ENCODE measurements around the gene SIRT7.

Gene SIRT7

DNA sequence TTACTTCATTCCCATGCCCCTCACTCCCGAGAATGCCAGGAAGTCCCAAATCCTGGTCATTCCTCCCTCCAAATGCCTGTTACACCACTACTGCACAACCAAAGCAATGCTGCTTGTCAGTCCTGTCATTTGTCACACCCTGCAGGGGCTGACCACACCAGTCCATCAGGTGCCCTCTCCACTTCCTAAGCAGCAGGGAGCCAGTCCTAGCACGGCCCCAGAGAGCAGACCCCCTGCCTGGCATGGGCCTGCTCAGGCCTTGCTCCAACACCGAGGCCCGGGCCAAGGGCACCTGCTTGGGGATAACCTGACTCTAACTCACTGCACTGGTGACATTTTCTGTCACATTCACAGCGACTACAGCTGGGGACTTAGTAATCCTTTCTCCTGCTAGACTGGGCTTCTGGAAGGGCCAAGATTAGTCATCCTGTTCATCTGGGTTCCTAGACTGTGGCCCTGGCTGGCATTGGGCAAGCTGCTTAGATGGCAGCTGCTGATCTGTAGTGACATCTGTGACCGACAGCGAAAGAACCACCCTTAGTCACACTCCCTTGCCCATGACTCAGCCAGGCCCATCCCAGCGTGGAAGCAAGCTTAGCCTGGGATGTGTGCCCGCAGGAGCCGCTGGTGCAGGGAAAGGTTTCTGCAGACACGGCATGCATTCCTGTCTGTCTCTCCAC lies 32.0 kb downstream of the SIRT7 start:
- Histone ChIP-seq H3K27me3 (ENCODE audit: insufficient read depth, low read length) (no peaks in the 10 kb centered on the region), H3K9ac (ENCODE audit: low read depth, low read length) (no peak overlapping the region), H3K36me3 (ENCODE audit: insufficient read depth, low read length) (peaks cover 87% of the 10 kb centered on the region), H3K27ac (ENCODE audit: low read depth, low read length) (no peak overlapping the region), H3K4me3 (ENCODE audit: low read length) (no peak overlapping the region), H3K4me1 (ENCODE audit: insufficient read depth, low read length) (no peaks in the 10 kb centered on the region), H3K9me3 (ENCODE audit: insufficient read depth, low read depth, low read length) (no peaks in the 10 kb centered on the region)
- 95% methylated on average over 11 of the region's 11 CpGs for WGBS

GRCh38 chr17:81885454-81885853 lies 32.5 kb downstream of the SIRT7 start:
- WGBS = 94% methylated on average over 10 of the region's 10 CpGs
- H3K9ac ChIP-seq (ENCODE audit: low read depth, low read length) = no peak overlapping the region
- no peaks in the 10 kb centered on the region for H3K4me1 ChIP-seq (ENCODE audit: insufficient read depth, low read length)
- no peaks in the 10 kb centered on the region for H3K9me3 ChIP-seq (ENCODE audit: insufficient read depth, low read depth, low read length)
- H3K27me3 ChIP-seq (ENCODE audit: insufficient read depth, low read length) = no peaks in the 10 kb centered on the region
- no peak overlapping the region for H3K4me3 ChIP-seq (ENCODE audit: low read length)
- H3K27ac ChIP-seq (ENCODE audit: low read depth, low read length) = no peak overlapping the region
- H3K36me3 ChIP-seq (ENCODE audit: insufficient read depth, low read length) = peaks cover 89% of the 10 kb centered on the region

GRCh38 chr17:81884968-81885367 lies 33.0 kb downstream of the SIRT7 start:
- H3K27me3 ChIP-seq (ENCODE audit: insufficient read depth, low read length) = no peaks in the 10 kb centered on the region
- no peak overlapping the region for H3K4me3 ChIP-seq (ENCODE audit: low read length)
- H3K9me3 ChIP-seq (ENCODE audit: insufficient read depth, low read depth, low read length) = no peaks in the 10 kb centered on the region
- 94% methylated on average over 5 of the region's 5 CpGs for WGBS
- no peaks in the 10 kb centered on the region for H3K4me1 ChIP-seq (ENCODE audit: insufficient read depth, low read length)
- peaks cover 88% of the 10 kb centered on the region for H3K36me3 ChIP-seq (ENCODE audit: insufficient read depth, low read length)
- H3K27ac ChIP-seq (ENCODE audit: low read depth, low read length) = no peak overlapping the region
- H3K9ac ChIP-seq (ENCODE audit: low read depth, low read length) = no peak overlapping the region

GRCh38 chr17:81884520-81884919 lies 33.5 kb downstream of the SIRT7 start:
- H3K27ac ChIP-seq (ENCODE audit: low read depth, low read length) = no peak overlapping the region
- H3K36me3 ChIP-seq (ENCODE audit: insufficient read depth, low read length) = peaks cover 88% of the 10 kb centered on the region
- no peak overlapping the region for H3K4me3 ChIP-seq (ENCODE audit: low read length)
- H3K27me3 ChIP-seq (ENCODE audit: insufficient read depth, low read length) = no peaks in the 10 kb centered on the region
- H3K4me1 ChIP-seq (ENCODE audit: insufficient read depth, low read length) = no peaks in the 10 kb centered on the region
- no peaks in the 10 kb centered on the region for H3K9me3 ChIP-seq (ENCODE audit: insufficient read depth, low read depth, low read length)
- WGBS = 93% methylated on average over 11 of the region's 11 CpGs
- H3K9ac ChIP-seq (ENCODE audit: low read depth, low read length) = no peak overlapping the region

DNA sequence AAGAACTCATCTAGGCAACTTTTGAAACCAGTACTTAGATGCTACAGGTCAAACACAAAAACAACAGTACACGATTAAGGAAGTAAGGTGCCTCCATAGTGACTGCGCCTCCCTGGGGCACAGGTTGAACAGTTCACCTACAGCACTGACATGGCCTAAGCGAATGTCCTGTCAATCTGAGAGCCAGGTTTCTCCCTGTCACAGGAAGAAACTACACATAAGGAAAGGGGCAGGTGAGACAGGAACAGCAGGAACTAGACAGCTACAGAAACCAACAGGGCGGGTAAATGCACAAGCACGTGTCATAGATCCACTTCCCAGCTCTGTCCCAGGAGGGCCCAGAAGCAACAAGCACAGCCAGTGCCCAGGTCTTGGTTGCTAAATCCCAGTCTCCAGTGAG lies 38.9 kb downstream of the SIRT7 start:
- H3K27ac ChIP-seq (ENCODE audit: low read depth, low read length) = no peak overlapping the region
- H3K4me3 ChIP-seq (ENCODE audit: low read length) = no peak overlapping the region
- no peaks in the 10 kb centered on the region for H3K4me1 ChIP-seq (ENCODE audit: insufficient read depth, low read length)
- 95% methylated on average over 5 of the region's 5 CpGs for WGBS
- no peak overlapping the region for H3K9ac ChIP-seq (ENCODE audit: low read depth, low read length)
- no peaks in the 10 kb centered on the region for H3K9me3 ChIP-seq (ENCODE audit: insufficient read depth, low read depth, low read length)
- H3K27me3 ChIP-seq (ENCODE audit: insufficient read depth, low read length) = no peaks in the 10 kb centered on the region
- H3K36me3 ChIP-seq (ENCODE audit: insufficient read depth, low read length) = peaks cover 54% of the 10 kb centered on the region

DNA sequence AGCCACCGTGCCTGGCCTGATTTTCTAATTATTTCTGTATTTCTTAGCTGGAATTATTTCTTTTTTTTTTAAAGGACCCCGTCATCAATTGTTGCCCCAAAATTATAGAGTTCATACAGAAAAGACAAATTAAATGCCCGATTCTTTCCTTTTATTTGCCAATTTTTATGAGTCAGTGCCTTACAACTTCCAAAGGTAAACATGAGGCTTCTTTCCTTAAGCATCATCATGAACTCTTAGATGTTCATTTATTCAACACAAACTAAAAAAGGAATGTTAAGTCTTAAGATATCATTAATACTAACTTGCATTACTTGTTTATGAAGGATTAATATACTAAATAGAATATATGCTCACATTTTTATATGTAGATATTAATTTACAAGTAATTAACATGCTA lies 39.7 kb downstream of the SIRT7 start:
- 98% methylated on average over 3 of the region's 3 CpGs for WGBS
- no peaks in the 10 kb centered on the region for H3K4me1 ChIP-seq (ENCODE audit: insufficient read depth, low read length)

GRCh38 chr17:81877569-81877968 lies 40.4 kb downstream of the SIRT7 start:
- no peaks in the 10 kb centered on the region for H3K9me3 ChIP-seq (ENCODE audit: insufficient read depth, low read depth, low read length)
- no peaks in the 10 kb centered on the region for H3K4me1 ChIP-seq (ENCODE audit: insufficient read depth, low read length)
- H3K4me3 ChIP-seq (ENCODE audit: low read length) = no peak overlapping the region
- peaks cover 45% of the 10 kb centered on the region for H3K36me3 ChIP-seq (ENCODE audit: insufficient read depth, low read length)
- H3K9ac ChIP-seq (ENCODE audit: low read depth, low read length) = no peak overlapping the region
- H3K27me3 ChIP-seq (ENCODE audit: insufficient read depth, low read length) = no peaks in the 10 kb centered on the region
- 95% methylated on average over 5 of the region's 5 CpGs for WGBS
- no peak overlapping the region for H3K27ac ChIP-seq (ENCODE audit: low read depth, low read length)

More for the DNA sequence above, 39.7 kb downstream of the SIRT7 start:
- Histone ChIP-seq H3K9me3 (ENCODE audit: insufficient read depth, low read depth, low read length) (no peaks in the 10 kb centered on the region), H3K27ac (ENCODE audit: low read depth, low read length) (no peak overlapping the region), H3K9ac (ENCODE audit: low read depth, low read length) (no peak overlapping the region), H3K27me3 (ENCODE audit: insufficient read depth, low read length) (no peaks in the 10 kb centered on the region), H3K4me3 (ENCODE audit: low read length) (no peak overlapping the region), H3K36me3 (ENCODE audit: insufficient read depth, low read length) (peaks cover 50% of the 10 kb centered on the region)

DNA sequence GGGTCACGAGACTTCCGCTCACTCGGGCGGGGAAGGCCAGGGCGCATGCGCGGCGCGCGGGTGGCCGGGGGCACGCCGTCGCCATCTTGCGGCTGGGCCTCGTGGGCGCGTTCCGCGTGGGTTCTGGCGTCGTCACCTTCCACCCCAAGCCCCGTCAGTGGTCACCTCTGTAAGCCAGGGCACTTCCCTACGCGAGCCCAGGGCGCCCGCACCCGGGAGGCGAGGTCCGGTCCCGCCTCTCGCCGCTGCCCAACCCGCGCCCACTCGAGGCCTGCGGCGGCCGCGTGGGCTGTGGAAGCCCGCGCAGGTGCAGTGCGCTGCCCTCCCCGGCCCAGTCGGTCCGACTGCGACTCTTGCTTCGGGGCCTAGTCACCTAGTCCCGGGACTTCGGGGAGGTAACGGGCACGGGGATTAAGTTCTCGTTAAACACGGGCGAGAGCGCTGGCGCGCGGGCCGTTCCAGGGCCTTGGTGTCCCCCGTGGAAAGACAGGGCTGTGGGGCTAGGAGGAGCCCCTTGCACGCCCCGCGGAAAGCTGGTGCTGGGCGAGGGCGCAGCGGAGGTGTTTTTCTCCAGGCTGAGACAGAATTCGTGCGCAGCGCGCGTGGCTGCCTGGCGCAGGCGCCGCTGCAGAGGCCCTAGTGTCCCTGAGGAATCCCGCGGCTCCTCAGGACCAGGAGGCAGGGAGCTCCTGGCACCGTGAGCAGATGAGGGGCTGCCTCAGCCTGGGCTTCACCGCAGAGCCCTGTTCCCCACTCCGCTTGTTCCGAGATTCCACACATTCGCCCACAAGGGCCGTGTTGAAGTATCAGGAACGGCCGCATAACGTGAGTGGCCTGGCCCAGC lies 46.4 kb downstream of the SIRT7 start:
- H3K4me3 ChIP-seq (ENCODE audit: low read length) = peak overlapping the region; percentile 82
- peaks cover 12% of the 10 kb centered on the region for H3K36me3 ChIP-seq (ENCODE audit: insufficient read depth, low read length)
- H3K27ac ChIP-seq (ENCODE audit: low read depth, low read length) = peak overlapping the region; percentile 94
- no peaks in the 10 kb centered on the region for H3K27me3 ChIP-seq (ENCODE audit: insufficient read depth, low read length)
- 4% methylated on average over 86 of the region's 86 CpGs for WGBS
- peaks cover 25% of the 10 kb centered on the region for H3K4me1 ChIP-seq (ENCODE audit: insufficient read depth, low read length)
- no peaks in the 10 kb centered on the region for H3K9me3 ChIP-seq (ENCODE audit: insufficient read depth, low read depth, low read length)
- peak overlapping the region; percentile 95 for H3K9ac ChIP-seq (ENCODE audit: low read depth, low read length)

GRCh38 chr17:81870981-81871386 lies 47.0 kb downstream of the SIRT7 start, which contains the start of gene ARHGDIA:
TSS of gene ARHGDIA (minus strand) at chr17:81871337. CDS start at chr17:81869930, 1,407 bp downstream.
- H3K4me3 ChIP-seq (ENCODE audit: low read length) = peak within 1 kb of the TSS; percentile 86
- H3K36me3 ChIP-seq (ENCODE audit: insufficient read depth, low read length) = peaks cover 17% of the 10 kb centered on the region
- no peaks in the 10 kb centered on the region for H3K27me3 ChIP-seq (ENCODE audit: insufficient read depth, low read length)
- under 1% methylated on average over 64 of the region's 64 CpGs for WGBS
- H3K4me1 ChIP-seq (ENCODE audit: insufficient read depth, low read length) = peaks cover 25% of the 10 kb centered on the region
- H3K27ac ChIP-seq (ENCODE audit: low read depth, low read length) = peak within 1 kb of the TSS; percentile 94
- H3K9me3 ChIP-seq (ENCODE audit: insufficient read depth, low read depth, low read length) = no peaks in the 10 kb centered on the region
- H3K9ac ChIP-seq (ENCODE audit: low read depth, low read length) = peak within 1 kb of the TSS; percentile 95

DNA sequence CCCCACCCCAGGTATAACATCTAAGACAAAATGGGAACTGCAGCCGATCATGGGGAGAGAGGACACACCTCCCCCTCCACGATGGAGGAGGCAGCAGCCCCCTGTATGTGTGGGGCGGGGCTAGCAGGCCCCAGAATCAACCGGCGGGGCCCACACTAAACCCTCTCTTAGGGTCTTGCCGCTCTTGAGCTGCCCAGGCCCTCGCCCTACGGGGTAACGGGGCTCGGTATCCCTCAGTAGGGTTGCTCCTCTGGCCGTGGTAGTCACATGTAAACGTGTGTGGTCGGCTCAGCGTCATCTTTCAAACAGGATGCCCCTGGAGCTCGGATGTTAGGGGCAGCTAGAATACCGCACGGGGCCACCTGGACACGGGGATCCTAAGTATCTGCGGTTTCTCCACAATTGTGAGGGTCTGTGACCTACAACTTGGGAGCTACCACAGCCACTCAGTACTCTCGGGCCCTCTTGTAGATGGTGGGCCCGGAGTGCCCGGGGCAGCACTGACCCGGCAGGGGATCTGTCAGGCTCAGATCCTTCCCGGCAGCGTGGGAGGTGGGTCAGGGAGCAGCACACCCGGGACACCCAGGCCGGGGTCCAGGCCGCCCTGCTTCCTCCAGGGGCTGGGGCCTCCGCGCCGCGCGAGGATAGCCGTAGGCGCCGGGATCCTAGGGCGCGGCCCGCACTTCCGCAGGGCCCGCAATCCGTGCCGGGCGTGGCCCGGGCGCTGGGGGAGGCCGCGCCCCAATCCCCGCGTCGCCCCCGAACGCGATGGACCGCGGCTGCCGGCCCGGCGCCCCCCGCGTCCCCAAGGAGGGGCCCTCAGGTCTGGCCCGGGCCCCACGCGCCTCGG lies 47.6 kb downstream of the SIRT7 start:
- H3K4me1 ChIP-seq (ENCODE audit: insufficient read depth, low read length) = peaks cover 25% of the 10 kb centered on the region
- peaks cover 23% of the 10 kb centered on the region for H3K36me3 ChIP-seq (ENCODE audit: insufficient read depth, low read length)
- peak overlapping the region; percentile 86 for H3K9ac ChIP-seq (ENCODE audit: low read depth, low read length)
- peak overlapping the region; percentile 86 for H3K4me3 ChIP-seq (ENCODE audit: low read length)
- H3K9me3 ChIP-seq (ENCODE audit: insufficient read depth, low read depth, low read length) = no peaks in the 10 kb centered on the region
- no peaks in the 10 kb centered on the region for H3K27me3 ChIP-seq (ENCODE audit: insufficient read depth, low read length)
- H3K27ac ChIP-seq (ENCODE audit: low read depth, low read length) = peak overlapping the region; percentile 79; the same call in 1 of the 2 replicates
- WGBS = 2% methylated on average over 64 of the region's 65 CpGs
